IgD-negative memory B cell (primary cell): ENCODE measurements around the gene SLC8B1. TPM values are rescaled to one million over a fixed set of nuclear protein-coding genes. Genes with fewer than 3 reads are reported as not detected.

Experiments used
- H3K27ac Mint-ChIP-seq, 3 donors: one replicate each; pipeline ENCODE4 v1.8.0; 2020 to 2022; ENCODE audit warnings: mild to moderate bottlenecking in 3 of 3, mixed read lengths in 3 of 3, moderate library complexity in 1 of 3
- H3K27me3 Mint-ChIP-seq: one replicate; pipeline ENCODE4 v1.8.0; 2021; ENCODE audit warnings: mixed read lengths
- H3K36me3 Mint-ChIP-seq: one replicate; pipeline ENCODE4 v1.8.0; 2020; ENCODE audit warnings: mild to moderate bottlenecking, mixed read lengths
- H3K4me1 Mint-ChIP-seq, 3 donors: one replicate each; pipeline ENCODE4 v1.8.0; 2020 to 2022; ENCODE audit warnings: mixed read lengths in 3 of 3, mild to moderate bottlenecking in 1 of 3
- H3K4me3 Mint-ChIP-seq, 4 donors: one replicate each; pipeline ENCODE4 v1.8.0; 2020 to 2022; ENCODE audit warnings: mild to moderate bottlenecking in 4 of 4, mixed read lengths in 4 of 4, moderate library complexity in 3 of 4
- H3K9me3 Mint-ChIP-seq, 3 donors: one replicate each; pipeline ENCODE4 v1.8.0; 2020 to 2021; ENCODE audit warnings: mixed read lengths in 3 of 3, mild to moderate bottlenecking in 1 of 3
- polyA plus RNA-seq: library from polyadenylated mRNA; unstranded; fragments of 300-500 nt; fragmentation: Illumina TruSeq; gene quantifications from one replicate; pipeline ENCODE4 v1.2.3, GENCODE V29; 2021

SLC8B1 gene
- polyA plus RNA-seq, 1 donor from 2014 or later = 12.1 TPM

- Mint-ChIP-seq H3K27me3 (no peaks in the 10 kb centered on the region), H3K4me3 (no peak overlapping the region), H3K4me1 (no peaks in the 10 kb centered on the region), H3K9me3 (no peaks in the 10 kb centered on the region), H3K27ac (no peak overlapping the region), H3K36me3 (peaks cover 7% of the 10 kb centered on the region)
Measured at GRCh38 chr12:113267621-113268020, 67.3 kb downstream of the SLC8B1 start.

GRCh38 chr12:113266106-113266895, 68.6 kb downstream of the SLC8B1 start:
- Mint-ChIP-seq H3K9me3 (no peaks in the 10 kb centered on the region), H3K4me1 (peaks cover 0 to 3% (median 0%) of the 10 kb centered on the region in 3 donors), H3K36me3 (peaks cover 7% of the 10 kb centered on the region), H3K27me3 (no peaks in the 10 kb centered on the region), H3K27ac (peak overlapping the region in 2 of 3 donors; percentile 14 to 62), H3K4me3 (peak overlapping the region in 1 of 4 donors; percentile 57)

- Mint-ChIP-seq H3K27me3 (no peaks in the 10 kb centered on the region), H3K36me3 (peaks cover 8% of the 10 kb centered on the region), H3K27ac (no peak overlapping the region), H3K4me3 (no peak overlapping the region), H3K9me3 (no peaks in the 10 kb centered on the region), H3K4me1 (peaks cover 0 to 11% (median 0%) of the 10 kb centered on the region in 3 donors)
Measured at GRCh38 chr12:113263431-113263963, 71.4 kb downstream of the SLC8B1 start.

- no peak overlapping the region for H3K27ac Mint-ChIP-seq
- no peak overlapping the region for H3K4me3 Mint-ChIP-seq
- peaks cover 0 to 11% (median 0%) of the 10 kb centered on the region in 3 donors for H3K4me1 Mint-ChIP-seq
- H3K9me3 Mint-ChIP-seq = no peaks in the 10 kb centered on the region
- H3K27me3 Mint-ChIP-seq = no peaks in the 10 kb centered on the region
- peaks cover 4% of the 10 kb centered on the region for H3K36me3 Mint-ChIP-seq
Measured at GRCh38 chr12:113262710-113263109, 72.2 kb downstream of the SLC8B1 start.

GRCh38 chr12:113261847-113262470, 73.0 kb downstream of the SLC8B1 start:
- no peak overlapping the region for H3K4me3 Mint-ChIP-seq
- peaks cover 4% of the 10 kb centered on the region for H3K36me3 Mint-ChIP-seq
- no peaks in the 10 kb centered on the region for H3K9me3 Mint-ChIP-seq
- no peaks in the 10 kb centered on the region for H3K27me3 Mint-ChIP-seq
- H3K4me1 Mint-ChIP-seq = peaks cover 0 to 11% (median 0%) of the 10 kb centered on the region in 3 donors
- no peak overlapping the region for H3K27ac Mint-ChIP-seq

- Mint-ChIP-seq H3K36me3 (peaks cover 9% of the 10 kb centered on the region), H3K4me1 (peaks cover 0 to 11% (median 0%) of the 10 kb centered on the region in 3 donors), H3K9me3 (no peaks in the 10 kb centered on the region), H3K27me3 (no peaks in the 10 kb centered on the region), H3K4me3 (no peak overlapping the region), H3K27ac (no peak overlapping the region)
Measured at GRCh38 chr12:113260636-113261300, 74.1 kb downstream of the SLC8B1 start.

GRCh38 chr12:113260127-113260526, 74.8 kb downstream of the SLC8B1 start:
- no peak overlapping the region for H3K4me3 Mint-ChIP-seq
- H3K27ac Mint-ChIP-seq = peak overlapping the region in 1 of 3 donors; percentile 53

GRCh38 chr12:113257564-113257963, 77.3 kb downstream of the SLC8B1 start:
- H3K4me3 Mint-ChIP-seq = no peak overlapping the region
- H3K4me1 Mint-ChIP-seq = peaks cover 0 to 11% (median 0%) of the 10 kb centered on the region in 3 donors
- H3K27ac Mint-ChIP-seq = no peak overlapping the region
- H3K9me3 Mint-ChIP-seq = peaks cover 0 to 7% (median 1%) of the 10 kb centered on the region in 3 donors
- peaks cover 16% of the 10 kb centered on the region for H3K36me3 Mint-ChIP-seq
- no peaks in the 10 kb centered on the region for H3K27me3 Mint-ChIP-seq

More at GRCh38 chr12:113260127-113260526, 74.8 kb downstream of the SLC8B1 start:
- Mint-ChIP-seq H3K9me3 (no peaks in the 10 kb centered on the region), H3K36me3 (peaks cover 11% of the 10 kb centered on the region), H3K27me3 (no peaks in the 10 kb centered on the region), H3K4me1 (peaks cover 0 to 11% (median 0%) of the 10 kb centered on the region in 3 donors)

- no peaks in the 10 kb centered on the region for H3K27me3 Mint-ChIP-seq
- no peak overlapping the region for H3K4me3 Mint-ChIP-seq
- peaks cover 14% of the 10 kb centered on the region for H3K36me3 Mint-ChIP-seq
- no peak overlapping the region for H3K27ac Mint-ChIP-seq
- H3K4me1 Mint-ChIP-seq = peaks cover 0 to 3% (median 0%) of the 10 kb centered on the region in 3 donors
- H3K9me3 Mint-ChIP-seq = peaks cover 0 to 8% (median 1%) of the 10 kb centered on the region in 3 donors
Measured at GRCh38 chr12:113254298-113254697, 80.6 kb downstream of the SLC8B1 start.

- H3K36me3 Mint-ChIP-seq = peaks cover 14% of the 10 kb centered on the region
- H3K9me3 Mint-ChIP-seq = peaks cover 0 to 8% (median 1%) of the 10 kb centered on the region in 3 donors
- no peak overlapping the region for H3K4me3 Mint-ChIP-seq
- H3K27me3 Mint-ChIP-seq = no peaks in the 10 kb centered on the region
- peaks cover 0 to under 1% (median 0%) of the 10 kb centered on the region in 3 donors for H3K4me1 Mint-ChIP-seq
- H3K27ac Mint-ChIP-seq = no peak overlapping the region
Measured at GRCh38 chr12:113253532-113254285, 81.2 kb downstream of the SLC8B1 start.

GRCh38 chr12:113252494-113252893, 82.4 kb downstream of the SLC8B1 start:
- H3K4me1 Mint-ChIP-seq = peaks cover 0 to 1% (median 0%) of the 10 kb centered on the region in 3 donors
- H3K9me3 Mint-ChIP-seq = peaks cover 0 to 8% (median 1%) of the 10 kb centered on the region in 3 donors
- H3K27ac Mint-ChIP-seq = no peak overlapping the region
- H3K36me3 Mint-ChIP-seq = peaks cover 14% of the 10 kb centered on the region
- no peaks in the 10 kb centered on the region for H3K27me3 Mint-ChIP-seq
- H3K4me3 Mint-ChIP-seq = no peak overlapping the region

GRCh38 chr12:113251404-113252070, 83.4 kb downstream of the SLC8B1 start:
- H3K27ac Mint-ChIP-seq = no peak overlapping the region
- peaks cover 13% of the 10 kb centered on the region for H3K36me3 Mint-ChIP-seq
- no peak overlapping the region for H3K4me3 Mint-ChIP-seq
- H3K27me3 Mint-ChIP-seq = no peaks in the 10 kb centered on the region
- peaks cover 0 to 8% (median 1%) of the 10 kb centered on the region in 3 donors for H3K9me3 Mint-ChIP-seq
- H3K4me1 Mint-ChIP-seq = peaks cover 0 to 1% (median 0%) of the 10 kb centered on the region in 3 donors

- Mint-ChIP-seq H3K4me1 (peaks cover 0 to 1% (median 1%) of the 10 kb centered on the region in 3 donors), H3K36me3 (peaks cover 9% of the 10 kb centered on the region), H3K4me3 (no peak overlapping the region), H3K9me3 (peaks cover 0 to 8% (median 1%) of the 10 kb centered on the region in 3 donors), H3K27me3 (no peaks in the 10 kb centered on the region), H3K27ac (no peak overlapping the region)
Measured at GRCh38 chr12:113250045-113250444, 84.9 kb downstream of the SLC8B1 start.

- H3K27ac Mint-ChIP-seq = no peak overlapping the region
- H3K4me1 Mint-ChIP-seq = peaks cover 0 to 1% (median 1%) of the 10 kb centered on the region in 3 donors
- H3K27me3 Mint-ChIP-seq = no peaks in the 10 kb centered on the region
- no peak overlapping the region for H3K4me3 Mint-ChIP-seq
- H3K9me3 Mint-ChIP-seq = peaks cover 0 to 8% (median 1%) of the 10 kb centered on the region in 3 donors
- H3K36me3 Mint-ChIP-seq = peaks cover 11% of the 10 kb centered on the region
Measured at GRCh38 chr12:113249546-113249945, 85.4 kb downstream of the SLC8B1 start.
